Measurements from ENCODE around the gene FOXRED1. TPM values are rescaled to one million over a fixed set of nuclear protein-coding genes. Genes with fewer than 3 reads are reported as not detected.
"Not testable (repeated sequence)": the region's sequence is repeated elsewhere in the genome, so short reads cannot be mapped to it uniquely, and the experiment has no call there.

Gene FOXRED1
- total RNA-seq, 1 donor from 2014 or later: 16.3 TPM

DNA sequence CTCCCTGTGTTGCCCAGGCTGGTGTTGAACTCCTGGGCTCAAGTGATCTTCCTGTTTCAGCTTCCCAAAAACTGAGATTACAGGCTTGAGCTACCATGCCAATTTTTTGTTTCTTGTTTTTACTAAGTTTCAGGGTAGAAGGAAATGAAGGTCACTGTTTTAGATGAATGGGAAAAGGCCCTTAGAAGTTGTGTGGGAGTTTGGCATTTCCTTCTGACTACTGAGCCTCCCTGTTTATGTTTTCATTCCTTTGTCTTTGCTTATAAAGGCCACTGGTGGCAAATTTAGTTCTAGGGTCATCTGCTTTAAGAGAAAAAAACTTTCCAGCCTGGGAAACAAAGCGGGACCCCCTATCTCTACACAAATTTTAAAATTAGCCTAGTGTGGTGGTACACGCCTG lies 22.3 kb upstream of the FOXRED1 start:
- Histone ChIP-seq H2AFZ (ENCODE audit: low read depth, low read length) (no peak overlapping the region), H3K27ac (ENCODE audit: low read depth, low read length) (no peak overlapping the region), H3K4me3 (ENCODE audit: insufficient read depth, low read depth, low read length) (no peak overlapping the region), H3K4me2 (ENCODE audit: low read length) (peak overlapping the region; percentile 4), H3K27me3 (ENCODE audit: insufficient read depth, low read length) (no peaks in the 10 kb centered on the region), H3K9me3 (ENCODE audit: insufficient read depth, low read depth, low read length) (no peaks in the 10 kb centered on the region), H4K20me1 (ENCODE audit: insufficient read depth, low read length) (no peaks in the 10 kb centered on the region), H3K4me1 (ENCODE audit: insufficient read depth, low read length) (peaks cover 7% of the 10 kb centered on the region), H3K9ac (ENCODE audit: low read length) (no peak overlapping the region), H3K36me3 (ENCODE audit: insufficient read depth, low read length) (peaks cover 23% of the 10 kb centered on the region), H3K79me2 (ENCODE audit: insufficient read depth, low read length) (no peaks in the 10 kb centered on the region)
- Mint-ChIP-seq H3K4me3 (ENCODE audit: unreplicated experiment) (peak overlapping the region; percentile 5), H3K27ac (ENCODE audit: unreplicated experiment) (peak overlapping the region; percentile 55), H3K4me1 (ENCODE audit: low read depth, unreplicated experiment) (peaks cover 10% of the 10 kb centered on the region), H3K27me3 (ENCODE audit: low read depth, unreplicated experiment) (no peaks in the 10 kb centered on the region), H3K9me3 (ENCODE audit: unreplicated experiment) (no peaks in the 10 kb centered on the region), H3K36me3 (ENCODE audit: low read depth, unreplicated experiment) (peaks cover 14% of the 10 kb centered on the region)
- DNase-seq (ENCODE audit: low read depth) (peak; percentile 29), FAIRE-seq (no peak)
- no peak for TF ChIP-seq EZH2 (IDR thresholded peaks at IDR 0.05; ENCODE audit: insufficient read depth, low read length)
- TF ChIP-seq, protein P1, sequence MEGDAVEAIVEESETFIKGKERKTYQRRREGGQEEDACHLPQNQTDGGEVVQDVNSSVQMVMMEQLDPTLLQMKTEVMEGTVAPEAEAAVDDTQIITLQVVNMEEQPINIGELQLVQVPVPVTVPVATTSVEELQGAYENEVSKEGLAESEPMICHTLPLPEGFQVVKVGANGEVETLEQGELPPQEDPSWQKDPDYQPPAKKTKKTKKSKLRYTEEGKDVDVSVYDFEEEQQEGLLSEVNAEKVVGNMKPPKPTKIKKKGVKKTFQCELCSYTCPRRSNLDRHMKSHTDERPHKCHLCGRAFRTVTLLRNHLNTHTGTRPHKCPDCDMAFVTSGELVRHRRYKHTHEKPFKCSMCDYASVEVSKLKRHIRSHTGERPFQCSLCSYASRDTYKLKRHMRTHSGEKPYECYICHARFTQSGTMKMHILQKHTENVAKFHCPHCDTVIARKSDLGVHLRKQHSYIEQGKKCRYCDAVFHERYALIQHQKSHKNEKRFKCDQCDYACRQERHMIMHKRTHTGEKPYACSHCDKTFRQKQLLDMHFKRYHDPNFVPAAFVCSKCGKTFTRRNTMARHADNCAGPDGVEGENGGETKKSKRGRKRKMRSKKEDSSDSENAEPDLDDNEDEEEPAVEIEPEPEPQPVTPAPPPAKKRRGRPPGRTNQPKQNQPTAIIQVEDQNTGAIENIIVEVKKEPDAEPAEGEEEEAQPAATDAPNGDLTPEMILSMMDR (IDR thresholded peaks at IDR 0.05; ENCODE audit: insufficient read depth, low read depth, low read length): no peak

DNA sequence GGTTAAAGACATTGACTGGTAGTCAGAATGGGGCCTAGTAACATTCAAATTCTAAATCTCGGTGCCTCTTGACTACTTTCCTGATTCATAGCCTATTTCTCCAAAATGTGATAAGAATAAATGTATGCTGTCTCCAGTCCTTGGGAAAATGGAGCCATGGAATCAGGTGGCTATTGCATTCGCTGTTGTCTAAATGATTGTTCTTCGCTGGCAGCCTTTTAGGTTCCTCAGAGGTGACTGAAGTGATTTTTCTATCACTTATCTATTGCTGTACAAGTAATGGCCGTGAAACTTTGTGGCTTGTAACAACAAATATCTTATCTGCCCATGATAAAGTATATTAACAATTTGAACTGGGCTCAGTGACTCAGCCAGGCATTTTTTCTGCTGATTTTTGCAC lies 15.7 kb upstream of the FOXRED1 start:
- peaks cover 18% of the 10 kb centered on the region for H3K36me3 Mint-ChIP-seq (ENCODE audit: low read depth, unreplicated experiment)

GRCh38 chr11:126254819-126255218 lies 14.1 kb upstream of the FOXRED1 start:
- no peak overlapping the region for H3K4me2 ChIP-seq (ENCODE audit: low read length)
- H3K4me1 ChIP-seq (ENCODE audit: insufficient read depth, low read length): peaks cover 8% of the 10 kb centered on the region
- Mint-ChIP-seq H3K27ac (ENCODE audit: unreplicated experiment) (no peak overlapping the region), H3K4me3 (ENCODE audit: unreplicated experiment) (no peak overlapping the region), H3K9me3 (ENCODE audit: unreplicated experiment) (no peaks in the 10 kb centered on the region), H3K36me3 (ENCODE audit: low read depth, unreplicated experiment) (peaks cover 22% of the 10 kb centered on the region), H3K27me3 (ENCODE audit: low read depth, unreplicated experiment) (no peaks in the 10 kb centered on the region), H3K4me1 (ENCODE audit: low read depth, unreplicated experiment) (peaks cover 8% of the 10 kb centered on the region)
- peaks cover 26% of the 10 kb centered on the region for H3K36me3 ChIP-seq (ENCODE audit: insufficient read depth, low read length)
- no peaks in the 10 kb centered on the region for H3K9me3 ChIP-seq (ENCODE audit: insufficient read depth, low read depth, low read length)
- no peaks in the 10 kb centered on the region for H3K27me3 ChIP-seq (ENCODE audit: insufficient read depth, low read length)
- H4K20me1 ChIP-seq (ENCODE audit: insufficient read depth, low read length): peaks cover 37% of the 10 kb centered on the region
- no peaks in the 10 kb centered on the region for H3K79me2 ChIP-seq (ENCODE audit: insufficient read depth, low read length)
- no peak overlapping the region for H3K4me3 ChIP-seq (ENCODE audit: insufficient read depth, low read depth, low read length)
- no peak overlapping the region for H2AFZ ChIP-seq (ENCODE audit: low read depth, low read length)
- DNase-seq (ENCODE audit: low read depth) (no peak), FAIRE-seq (no peak)
- TF ChIP-seq, protein P1 (IDR thresholded peaks at IDR 0.05; ENCODE audit: insufficient read depth, low read depth, low read length): no peak
- no peak for TF ChIP-seq EZH2 (IDR thresholded peaks at IDR 0.05; ENCODE audit: insufficient read depth, low read length)
- H3K9ac ChIP-seq (ENCODE audit: low read length): no peak overlapping the region
- H3K27ac ChIP-seq (ENCODE audit: low read depth, low read length): no peak overlapping the region

More for the DNA sequence above, 15.7 kb upstream of the FOXRED1 start:
- Mint-ChIP-seq H3K27ac (ENCODE audit: unreplicated experiment) (no peak overlapping the region), H3K4me1 (ENCODE audit: low read depth, unreplicated experiment) (peaks cover 8% of the 10 kb centered on the region), H3K27me3 (ENCODE audit: low read depth, unreplicated experiment) (no peaks in the 10 kb centered on the region), H3K4me3 (ENCODE audit: unreplicated experiment) (no peak overlapping the region), H3K9me3 (ENCODE audit: unreplicated experiment) (no peaks in the 10 kb centered on the region)
- H3K9ac ChIP-seq (ENCODE audit: low read length): no peak overlapping the region
- peak; percentile 11 for DNase-seq (ENCODE audit: low read depth)
- H3K79me2 ChIP-seq (ENCODE audit: insufficient read depth, low read length): no peaks in the 10 kb centered on the region
- TF ChIP-seq, protein P1 (IDR thresholded peaks at IDR 0.05; ENCODE audit: insufficient read depth, low read depth, low read length): no peak
- no peak for TF ChIP-seq EZH2 (IDR thresholded peaks at IDR 0.05; ENCODE audit: insufficient read depth, low read length)
- H3K9me3 ChIP-seq (ENCODE audit: insufficient read depth, low read depth, low read length): no peaks in the 10 kb centered on the region
- no peak overlapping the region for H3K27ac ChIP-seq (ENCODE audit: low read depth, low read length)
- H3K36me3 ChIP-seq (ENCODE audit: insufficient read depth, low read length): peaks cover 29% of the 10 kb centered on the region
- no peaks in the 10 kb centered on the region for H3K27me3 ChIP-seq (ENCODE audit: insufficient read depth, low read length)
- no peak overlapping the region for H2AFZ ChIP-seq (ENCODE audit: low read depth, low read length)
- peaks cover 29% of the 10 kb centered on the region for H4K20me1 ChIP-seq (ENCODE audit: insufficient read depth, low read length)
- H3K4me3 ChIP-seq (ENCODE audit: insufficient read depth, low read depth, low read length): no peak overlapping the region
- peaks cover 8% of the 10 kb centered on the region for H3K4me1 ChIP-seq (ENCODE audit: insufficient read depth, low read length)
- no peak for FAIRE-seq
- H3K4me2 ChIP-seq (ENCODE audit: low read length): no peak overlapping the region

- not testable (repeated sequence) for H3K27me3 ChIP-seq (ENCODE audit: insufficient read depth, low read length); H3K27me3 Mint-ChIP-seq (ENCODE audit: low read depth, unreplicated experiment); H3K27ac ChIP-seq (ENCODE audit: low read depth, low read length); H3K4me1 ChIP-seq (ENCODE audit: insufficient read depth, low read length); DNase-seq (ENCODE audit: low read depth); H3K4me3 ChIP-seq (ENCODE audit: insufficient read depth, low read depth, low read length); H3K9me3 Mint-ChIP-seq (ENCODE audit: unreplicated experiment); FAIRE-seq; H2AFZ ChIP-seq (ENCODE audit: low read depth, low read length); H3K27ac Mint-ChIP-seq (ENCODE audit: unreplicated experiment); H3K4me3 Mint-ChIP-seq (ENCODE audit: unreplicated experiment); H3K9ac ChIP-seq (ENCODE audit: low read length); H3K9me3 ChIP-seq (ENCODE audit: insufficient read depth, low read depth, low read length); H3K4me1 Mint-ChIP-seq (ENCODE audit: low read depth, unreplicated experiment); H3K4me2 ChIP-seq (ENCODE audit: low read length); H3K79me2 ChIP-seq (ENCODE audit: insufficient read depth, low read length)
- peaks cover 20% of the 10 kb centered on the region for H3K36me3 Mint-ChIP-seq (ENCODE audit: low read depth, unreplicated experiment)
- H3K36me3 ChIP-seq (ENCODE audit: insufficient read depth, low read length): peaks cover 26% of the 10 kb centered on the region
- H4K20me1 ChIP-seq (ENCODE audit: insufficient read depth, low read length): peaks cover 37% of the 10 kb centered on the region
Observed at GRCh38 chr11:126255507-126255906, 13.4 kb upstream of the FOXRED1 start.

Measured in astrocyte (in vitro differentiated cells and primary cell).